OCI-LY7 (cell line): ENCODE results near the gene KRT31.

Experiments used
- CTCF ChIP-seq: fragments of 200-600 bp; sonication (generic); conservative IDR thresholded peaks from 2 replicates; pipeline ENCODE4 v1.5.1; 2014; ENCODE audit warnings: mild to moderate bottlenecking, antibody characterized with exemption, low read length, moderate library complexity, mixed read lengths
- EZH2phosphoT487 ChIP-seq: fragments of 200-600 bp; sonication (generic); IDR thresholded peaks from 2 replicates; pipeline ENCODE4 v1.6.1; 2018; ENCODE audit warnings: low read depth, borderline replicate concordance, mild to moderate bottlenecking, mixed run types, antibody characterized with exemption, low read length, moderate library complexity, mixed read lengths

- TF ChIP-seq CTCF (no peak), EZH2phosphoT487 (no peak)
Observed at GRCh38 chr17:41434005-41434404, 36.6 kb upstream of the KRT31 start.
